Renal cortex interstitium (tissue), 11 donors: ENCODE measurements around the gene KIAA1958. TPM values are rescaled to one million over a fixed set of nuclear protein-coding genes. Genes with fewer than 3 reads are reported as not detected.

Source experiments
- DNase-seq, 11 donors: peaks; one replicate each; pipeline ENCODE4 v3.0.0-alpha.2; 2013; ENCODE audit warnings: low read depth in 9 of 11, low spot score in 4 of 11; ENCODE audit errors: extremely low read depth in 1 of 11
- polyA plus RNA-seq, 3 donors: library from polyadenylated mRNA; unstranded; fragments of 120-200 nt; gene quantifications; one replicate each; pipeline ENCODE4 v1.2.1, GENCODE V29; 2013; ENCODE audit not compliant: insufficient read length in 3 of 3

KIAA1958 gene
- polyA plus RNA-seq, 3 donors, result 15.5 to 16.6 (median 16.5) TPM

DNA sequence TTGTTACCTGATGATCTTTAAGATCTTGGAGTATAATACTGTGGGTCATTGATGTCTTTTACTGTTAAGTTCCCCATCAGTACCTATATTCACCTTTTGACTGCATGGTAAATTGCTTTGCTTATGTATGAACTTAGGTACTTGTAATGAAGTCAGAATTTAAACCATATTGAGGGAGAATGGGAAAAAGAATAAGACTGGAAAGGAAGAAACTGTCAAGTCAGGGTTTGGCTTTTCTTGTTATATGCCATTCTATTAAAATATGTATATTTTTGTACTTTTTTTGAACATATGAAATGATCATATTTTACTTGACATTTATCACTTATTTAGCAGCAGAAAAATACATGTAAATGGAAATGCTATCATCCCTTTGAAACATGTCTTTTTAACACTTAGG is 58.6 kb downstream of the KIAA1958 start:
- DNase-seq, result no peak

DNA sequence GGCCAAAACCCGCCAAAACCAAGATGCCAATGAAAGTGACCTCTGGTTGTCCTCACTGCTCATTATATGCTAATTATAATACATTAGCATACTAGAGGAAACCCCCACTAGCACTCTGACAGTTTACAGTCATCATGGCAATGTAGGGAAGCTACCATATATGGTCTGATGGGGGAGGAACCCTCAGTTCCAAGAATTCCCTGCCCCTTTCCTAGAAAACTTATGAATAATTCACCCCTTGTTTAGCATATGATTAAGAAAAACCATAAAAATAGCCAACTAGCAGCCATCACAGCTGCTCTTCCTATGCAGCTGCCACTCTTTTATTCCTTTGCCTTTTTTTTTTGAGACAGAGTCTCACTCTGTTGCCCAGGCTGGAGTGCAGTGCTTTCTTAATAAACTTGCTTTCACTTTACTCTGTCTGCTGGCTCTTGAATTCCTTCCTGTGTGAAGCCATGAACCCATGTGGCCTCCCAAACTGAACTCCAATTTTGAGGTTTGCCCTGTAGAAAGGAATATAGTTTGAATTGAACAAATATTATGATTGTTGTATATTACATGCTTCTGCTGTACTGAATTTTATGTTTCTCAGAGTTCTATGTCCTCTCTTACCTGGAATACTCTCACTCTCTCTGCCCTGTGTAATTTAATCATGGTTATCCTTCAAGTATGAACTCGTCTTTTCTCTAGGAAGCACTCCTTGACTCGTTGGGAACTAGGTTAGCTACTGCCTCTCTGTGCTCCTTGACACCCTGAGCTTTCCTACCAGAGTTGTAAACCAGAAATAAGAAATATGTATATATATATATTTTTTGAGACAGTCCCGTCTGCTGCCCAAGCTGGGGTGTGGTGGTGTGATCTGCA is 59.8 kb downstream of the KIAA1958 start:
- no peak for DNase-seq

DNA sequence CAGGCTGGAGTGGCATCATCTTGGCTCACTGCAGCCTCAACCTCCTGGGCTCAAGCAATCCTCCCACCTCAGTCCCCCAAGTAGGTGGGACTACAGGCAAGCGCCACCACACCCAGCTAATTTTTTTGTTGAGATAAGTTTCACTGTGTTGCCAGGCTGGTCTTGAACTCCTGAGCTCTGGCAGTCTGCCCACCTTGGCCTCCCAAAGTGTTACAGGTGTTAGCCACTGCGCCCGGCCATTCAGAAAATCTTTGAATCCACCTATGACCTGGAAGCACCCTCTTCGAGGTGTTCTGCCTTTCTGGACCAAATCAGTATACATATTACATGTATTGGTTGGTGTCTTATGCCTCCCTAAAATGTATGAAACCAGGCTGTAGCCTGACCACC is 61.4 kb downstream of the KIAA1958 start:
- DNase-seq, result no peak

DNA sequence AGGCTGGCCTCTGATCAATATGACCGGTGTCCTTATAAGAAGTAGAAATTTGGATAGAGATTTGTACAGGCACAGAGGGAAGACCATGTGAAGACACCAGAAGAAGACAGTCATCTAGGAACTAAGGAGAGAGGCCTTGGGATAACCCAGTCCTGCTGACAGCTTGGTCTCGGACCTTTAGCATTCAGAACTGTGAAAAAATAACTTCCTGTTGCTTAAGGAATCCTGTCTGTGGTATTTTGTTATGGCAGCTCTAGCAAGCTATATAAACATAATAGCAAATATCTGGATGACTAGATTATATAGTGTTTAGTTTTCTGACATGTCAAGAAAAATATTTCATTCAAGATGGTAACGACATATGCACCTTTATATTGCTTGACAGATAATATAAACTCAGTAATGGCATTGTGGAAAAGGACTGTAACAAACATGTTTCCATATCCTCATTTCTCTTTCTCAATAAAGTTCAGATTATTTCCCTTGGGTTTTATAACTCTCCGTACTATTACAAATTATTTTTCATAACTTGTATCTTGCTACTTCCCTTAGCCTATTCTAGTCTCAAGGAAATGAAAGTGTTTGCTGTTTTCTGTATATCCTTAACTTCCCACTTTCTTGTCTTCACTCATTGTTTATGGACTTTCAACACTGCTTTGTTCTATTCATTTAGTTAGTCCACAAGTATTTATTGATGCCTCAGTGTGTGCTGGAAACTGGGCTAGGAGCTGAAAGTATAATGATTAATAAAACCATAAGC is 62.4 kb downstream of the KIAA1958 start:
- no peak for DNase-seq

DNA sequence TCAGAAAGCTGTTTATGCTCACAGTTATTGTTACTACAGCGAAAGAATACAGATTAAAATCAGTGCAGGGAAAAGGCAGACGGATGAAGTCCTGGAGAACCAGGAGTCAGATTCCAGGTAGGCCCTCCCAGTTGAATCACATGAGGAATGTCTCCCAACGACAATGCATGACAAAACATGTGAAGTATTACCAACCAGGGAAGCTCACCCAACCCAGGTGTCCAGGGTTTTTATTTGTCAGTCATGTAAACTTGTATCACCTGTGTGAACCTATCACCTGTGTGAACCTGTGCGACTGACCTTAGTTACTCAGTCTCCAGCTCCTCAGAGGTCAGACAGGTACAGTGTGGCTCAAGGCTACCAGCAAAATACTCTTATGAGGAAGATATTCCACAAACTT is 63.9 kb downstream of the KIAA1958 start:
- DNase-seq, result no peak

DNA sequence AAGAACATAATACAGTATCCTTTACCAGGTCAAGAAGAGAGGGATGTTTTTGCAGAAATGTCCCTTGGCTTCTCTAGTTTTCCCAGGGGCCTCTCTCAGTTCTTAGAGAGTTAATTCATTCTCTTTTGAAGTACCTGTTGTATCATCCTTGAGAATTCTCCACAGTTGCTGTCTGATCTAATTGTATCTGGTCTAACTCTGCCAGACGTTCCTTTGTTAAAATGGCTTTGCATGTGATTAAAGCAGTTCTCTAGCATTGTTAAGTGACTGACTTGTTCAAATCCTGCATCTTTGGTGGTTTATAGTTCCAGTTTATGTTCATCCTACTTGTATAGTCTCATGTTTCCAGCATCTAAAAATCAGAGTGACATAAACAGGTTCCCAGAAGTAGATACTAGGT is 65.0 kb downstream of the KIAA1958 start:
- DNase-seq, result no peak

DNA sequence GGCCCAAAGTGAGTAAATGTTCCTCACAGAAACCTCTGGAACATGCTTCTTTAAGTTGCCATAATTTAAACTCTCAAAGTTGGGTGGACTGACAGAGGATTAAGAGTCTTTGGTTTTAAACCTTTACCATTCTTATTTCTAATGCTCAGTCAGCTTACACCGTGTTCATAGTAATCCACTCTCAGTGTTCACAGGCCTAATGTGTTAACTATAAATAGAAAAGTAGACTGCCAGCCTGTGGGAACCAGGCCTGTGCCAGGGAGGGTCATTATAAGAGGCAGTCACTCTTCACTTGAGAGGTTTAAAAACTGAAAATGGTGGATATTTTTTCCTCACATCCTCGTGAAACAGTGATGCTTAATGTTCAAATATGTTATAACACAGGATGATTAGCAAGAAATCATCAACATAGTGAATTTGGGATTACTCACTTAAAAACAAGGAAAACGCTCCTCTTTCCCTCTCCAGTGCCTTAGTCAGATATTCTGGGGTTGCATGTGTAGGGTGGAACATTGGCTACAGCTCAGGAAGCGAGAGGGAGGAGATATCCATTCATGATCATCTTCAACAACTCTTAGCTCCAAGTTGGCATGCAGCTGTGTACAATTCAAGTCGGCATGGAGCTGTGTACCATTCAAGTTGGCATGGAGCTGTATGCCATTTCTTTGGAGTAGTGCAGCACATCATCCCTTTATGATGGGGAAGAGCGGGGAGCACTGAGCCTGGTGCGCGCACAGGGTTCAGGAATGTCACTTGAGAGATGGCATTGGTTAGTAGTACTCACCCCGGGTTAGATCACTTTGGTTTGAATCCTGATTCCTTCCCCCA is 65.8 kb downstream of the KIAA1958 start:
- no peak for DNase-seq

DNA sequence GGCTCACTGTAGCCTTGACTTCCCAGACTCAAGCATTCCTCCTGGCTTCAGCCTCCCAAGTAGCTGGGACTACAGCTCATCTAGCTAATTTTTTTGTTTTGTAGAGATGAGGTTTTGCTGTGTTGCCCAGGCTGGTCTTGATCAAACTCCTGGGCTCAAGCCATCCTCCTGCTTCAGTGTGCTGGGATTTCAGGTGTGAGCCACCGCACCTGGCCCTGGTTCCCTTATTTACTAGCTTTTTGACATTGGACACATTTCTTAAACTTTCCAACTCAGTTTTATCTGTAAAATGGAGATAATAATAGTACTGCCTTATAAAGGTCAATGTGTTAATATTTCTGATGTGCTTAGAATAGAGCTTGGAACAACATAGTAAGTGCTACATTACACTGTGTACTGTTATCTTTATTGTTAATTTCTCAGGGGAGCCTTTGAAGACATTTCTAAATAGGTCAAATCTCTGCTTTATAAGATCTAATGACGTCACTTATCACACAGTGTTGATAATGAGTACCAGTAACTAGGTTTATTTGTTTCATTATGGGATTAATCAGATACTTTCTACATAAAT is 66.7 kb downstream of the KIAA1958 start:
- no peak for DNase-seq

DNA sequence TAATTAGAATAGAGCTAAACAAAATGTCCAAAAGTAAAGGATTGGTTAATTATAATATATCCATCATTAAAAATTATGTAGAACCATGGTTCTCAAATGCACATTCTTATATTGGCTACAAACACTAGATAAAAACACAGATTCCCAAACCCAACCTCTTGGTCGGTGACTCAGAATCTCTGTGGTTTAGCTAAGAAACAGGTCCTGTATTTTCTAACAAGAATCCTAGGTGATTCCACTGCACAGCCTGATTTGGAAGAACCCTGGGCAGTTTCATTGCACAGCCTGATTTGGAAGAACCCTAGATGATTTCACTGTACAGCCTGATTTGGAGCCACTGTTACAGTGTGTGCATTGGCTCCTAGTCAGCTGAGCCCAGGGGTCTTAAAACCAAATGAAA is 67.9 kb downstream of the KIAA1958 start:
- DNase-seq, result no peak

DNA sequence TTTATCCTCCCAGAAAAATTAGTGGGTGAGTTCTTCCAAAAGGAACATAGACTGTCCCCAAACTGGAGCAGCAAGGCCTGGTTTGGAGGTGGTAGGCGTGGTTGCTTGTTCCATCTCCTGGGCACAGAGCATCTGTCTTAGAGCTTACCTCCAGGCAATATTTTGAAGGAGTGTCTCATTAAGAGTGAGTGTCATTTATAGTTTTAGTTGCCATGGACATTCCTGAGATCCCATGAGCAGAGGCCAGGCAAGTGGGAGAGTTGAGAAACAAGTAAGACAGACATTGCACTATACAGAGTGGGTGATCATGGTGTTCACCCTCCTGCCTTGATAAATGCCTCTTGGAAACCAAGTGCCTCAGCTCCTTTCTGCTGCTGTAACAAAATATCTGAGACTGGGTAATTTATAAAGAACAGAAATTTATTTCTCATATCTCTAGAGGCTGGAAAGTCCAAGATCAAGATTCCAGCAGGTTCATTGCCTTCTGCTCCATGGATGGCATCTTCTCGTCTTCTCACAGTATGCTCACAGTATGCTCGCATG is 68.5 kb downstream of the KIAA1958 start:
- DNase-seq, result no peak

DNA sequence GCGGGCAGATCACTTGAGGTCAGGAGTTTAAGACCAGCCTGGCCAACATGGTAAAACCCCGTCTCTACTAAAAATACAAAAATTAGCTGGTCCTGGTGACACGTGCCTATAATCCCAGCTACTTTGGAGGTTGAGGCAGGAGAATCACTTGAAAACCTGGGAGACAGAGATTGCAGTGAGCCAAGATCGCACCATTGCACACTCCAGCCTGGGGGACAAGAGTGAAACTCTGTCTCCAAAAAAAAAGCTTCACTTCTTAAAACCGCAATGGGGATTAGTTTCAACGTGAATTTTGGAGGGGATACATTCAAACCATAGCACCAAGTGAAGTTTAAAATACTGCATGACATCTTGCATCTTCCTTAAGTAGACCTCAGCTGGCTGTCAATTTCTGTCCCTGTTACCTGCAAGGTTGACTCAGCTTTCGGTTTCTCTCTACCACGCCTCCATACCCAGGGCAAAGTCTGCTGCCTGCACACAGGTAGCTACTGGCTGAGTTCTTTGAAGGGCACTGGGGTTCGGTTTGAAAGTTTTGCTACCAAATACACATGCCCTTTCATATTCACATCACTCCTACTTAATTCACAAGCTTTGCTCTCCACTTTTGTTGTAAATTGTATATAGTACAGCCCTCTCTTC is 69.3 kb downstream of the KIAA1958 start:
- no peak for DNase-seq

DNA sequence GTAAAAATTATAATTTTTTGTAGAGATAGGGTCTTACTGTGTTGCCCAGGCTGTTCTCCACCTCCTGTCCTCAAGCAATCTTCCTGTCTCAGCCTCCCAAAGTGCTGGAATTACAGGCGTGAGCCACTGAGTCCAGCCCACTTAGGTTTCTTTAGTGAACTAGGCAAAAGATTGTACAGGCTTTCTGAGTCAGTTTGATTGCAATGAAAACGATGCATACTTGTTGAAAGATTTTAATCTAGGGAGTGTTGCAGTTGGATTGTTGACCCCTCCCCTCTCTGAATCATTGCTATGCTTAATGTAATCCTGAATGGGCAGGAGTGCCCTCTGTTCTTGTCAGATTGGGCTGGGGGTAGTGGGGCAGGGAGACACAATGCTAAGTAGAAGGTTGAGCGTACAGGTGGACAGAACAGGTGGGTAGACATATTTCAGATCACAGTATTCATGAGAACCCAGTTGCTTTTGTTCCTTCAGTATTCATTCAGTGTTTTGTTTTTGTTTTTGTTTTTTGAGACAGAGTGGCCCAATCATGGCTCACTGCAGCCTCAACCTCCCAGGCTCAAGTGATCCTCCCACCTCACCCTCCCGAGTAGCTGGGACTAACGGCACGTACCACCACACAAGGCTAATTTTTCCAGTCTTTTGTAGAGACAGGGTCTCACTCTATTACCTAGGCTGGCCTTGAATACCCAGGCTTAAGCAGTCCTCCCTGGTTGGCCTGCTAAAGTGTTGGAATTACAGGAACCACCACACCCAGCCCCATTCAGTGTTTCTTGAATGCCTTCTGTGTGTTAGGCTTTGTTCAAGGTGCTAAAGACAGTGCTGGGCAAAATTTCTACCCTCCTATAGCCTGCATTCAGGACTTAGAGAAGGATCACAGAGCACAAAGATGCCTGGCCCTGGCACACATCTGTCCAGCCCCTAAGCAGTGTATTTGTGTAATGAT is 70.1 kb downstream of the KIAA1958 start:
- DNase-seq, result no peak

DNA sequence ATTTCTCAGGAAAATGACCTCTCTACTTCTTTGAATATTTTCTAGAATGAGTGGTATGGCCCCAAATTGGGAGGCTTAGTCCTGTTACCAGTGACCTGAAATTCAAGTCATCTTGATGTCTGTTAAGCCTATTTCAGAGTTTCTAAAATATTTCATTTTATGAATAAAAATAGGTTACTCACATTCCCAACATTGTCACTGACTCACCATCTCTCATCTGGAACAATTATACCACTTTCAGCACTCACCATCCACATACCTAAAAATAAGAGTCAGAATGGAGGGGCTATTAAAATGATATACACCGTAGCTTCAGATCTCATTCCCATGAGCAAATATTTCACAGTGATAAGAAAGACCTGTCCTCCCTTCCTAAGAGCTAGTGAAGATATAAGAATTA is 71.8 kb downstream of the KIAA1958 start:
- no peak for DNase-seq

DNA sequence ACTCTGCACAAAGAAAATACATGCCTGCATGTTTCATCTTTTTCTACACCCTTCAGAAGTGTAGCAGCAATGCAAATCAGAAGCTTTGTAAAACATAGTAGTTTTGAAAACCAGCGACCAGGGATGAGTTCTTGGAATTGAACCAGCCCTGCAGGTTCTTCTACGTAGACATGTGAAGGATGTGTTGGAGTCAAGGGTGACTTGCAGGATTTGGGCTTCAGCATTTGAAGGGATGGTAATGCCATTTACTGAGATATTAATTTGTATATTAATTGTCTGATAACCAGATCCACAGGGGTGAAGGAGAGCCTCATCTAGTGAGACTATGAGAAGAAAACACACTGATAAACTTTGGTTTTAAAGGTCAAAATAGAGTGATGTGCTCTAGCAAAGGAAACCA is 72.4 kb downstream of the KIAA1958 start:
- DNase-seq, result no peak

DNA sequence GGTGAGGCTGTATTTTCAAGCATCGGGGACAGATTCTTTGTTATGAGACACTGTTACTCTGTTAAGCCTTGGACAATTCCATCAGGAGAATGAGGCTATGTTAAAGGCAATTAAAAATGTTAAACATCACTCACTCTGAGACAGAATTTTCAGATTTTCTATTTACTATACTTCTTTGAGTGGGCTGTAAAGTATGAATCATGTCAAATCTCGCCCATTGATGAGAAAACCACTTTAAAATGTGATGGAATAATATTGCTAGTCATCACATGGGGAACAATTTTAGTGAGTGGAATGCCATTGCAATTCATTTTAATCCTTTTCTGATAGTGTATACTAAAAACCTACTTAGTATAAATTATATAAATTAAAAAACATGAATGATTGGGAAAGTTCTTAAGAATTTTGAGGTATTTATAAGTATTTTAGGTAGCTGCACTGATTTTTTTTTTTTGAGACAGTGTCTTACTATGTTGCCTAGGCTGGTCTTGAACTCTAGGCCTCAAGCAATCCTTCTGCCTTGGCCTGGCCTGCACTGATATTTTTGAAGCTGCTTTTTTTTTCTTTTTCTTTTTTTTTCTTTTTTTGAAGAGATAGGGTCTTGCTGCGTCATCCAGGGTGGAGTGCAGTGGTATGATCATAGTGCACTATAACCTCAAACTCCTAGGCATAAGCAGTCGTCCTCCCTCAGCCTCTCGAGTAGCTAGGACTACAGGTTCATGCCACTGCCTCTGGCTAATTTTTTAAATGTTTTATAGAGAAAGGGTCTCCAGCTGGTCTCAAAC is 73.2 kb downstream of the KIAA1958 start:
- DNase-seq, result no peak

DNA sequence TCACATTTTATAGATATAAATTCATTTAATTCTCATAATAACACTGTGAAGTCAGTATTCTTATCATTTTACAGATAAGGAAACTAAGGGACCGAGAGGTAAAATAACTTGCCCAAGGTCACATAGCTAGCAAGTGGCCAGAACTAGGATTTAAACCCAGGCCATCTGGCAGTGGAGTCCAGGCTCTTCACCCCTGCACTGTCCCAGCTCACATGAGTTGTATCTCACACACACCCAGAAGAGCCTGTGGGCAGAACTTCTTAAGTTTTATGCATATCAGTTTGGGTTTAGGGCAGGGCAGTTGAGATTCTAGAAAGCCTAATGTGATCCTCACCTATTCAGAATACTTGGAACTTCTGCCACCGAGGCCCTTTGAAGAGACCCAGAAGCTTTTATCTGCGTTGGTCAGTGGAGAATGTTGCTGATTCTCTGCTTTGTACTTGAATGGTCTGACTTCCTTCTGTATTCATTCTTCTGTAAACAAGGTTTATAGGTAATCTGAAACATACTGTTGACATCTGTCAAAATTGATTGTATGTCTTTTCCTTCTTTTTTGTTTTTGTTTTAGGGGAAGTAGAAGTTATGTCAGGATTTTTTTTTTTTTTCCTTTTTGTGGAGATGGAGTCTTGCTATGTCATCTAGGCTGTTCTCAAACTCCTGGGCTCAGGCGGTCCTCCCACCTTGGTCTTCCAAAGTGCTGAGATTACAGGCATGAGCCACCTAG is 75.8 kb downstream of the KIAA1958 start:
- no peak for DNase-seq
